Neural cell (in vitro differentiated cells): ENCODE data around the gene SLC38A3. TPM values are rescaled to one million over a fixed set of nuclear protein-coding genes. Genes with fewer than 3 reads are reported as not detected.
"Not testable (repeated sequence)": the region's sequence is repeated elsewhere in the genome, so short reads cannot be mapped to it uniquely, and the experiment has no call there.

Experiments used
- H2AFZ ChIP-seq: fragments of 200-600, 300-800 bp; sonication (generic), shearing (Covaris generic); 2 replicates; pipeline ENCODE4 v1.6.0; 2014; ENCODE audit warnings: low read depth, mild to moderate bottlenecking, antibody characterized with exemption, low read length, moderate library complexity
- H3F3A ChIP-seq: fragments of 200-600 bp; shearing (Covaris generic); 2 replicates; pipeline ENCODE4 v1.6.1; 2016; ENCODE audit warnings: mild to moderate bottlenecking, moderate library complexity, mixed read lengths, antibody characterized with exemption, low read length; ENCODE audit not compliant: insufficient read depth, poor library complexity, severe bottlenecking
- H3K27ac ChIP-seq: fragments of 200-600, 300-800 bp; sonication (generic), shearing (Covaris generic); 2 replicates; pipeline ENCODE4 v1.5.1; 2014; ENCODE audit warnings: mild to moderate bottlenecking, low read length, moderate library complexity
- H3K27me3 ChIP-seq: fragments of 300-800, 200-600 bp; sonication (generic), shearing (Covaris generic); 2 replicates; pipeline ENCODE4 v1.6.0; 2014; ENCODE audit warnings: mild to moderate bottlenecking, low read depth, low read length, moderate library complexity; ENCODE audit not compliant: insufficient read depth
- H3K36me3 ChIP-seq: fragments of 300-800, 200-600 bp; sonication (generic), shearing (Covaris generic); 2 replicates; pipeline ENCODE4 v1.5.1; 2014; ENCODE audit warnings: mild to moderate bottlenecking, antibody characterized with exemption, low read length, moderate library complexity; ENCODE audit not compliant: insufficient read depth
- H3K4me2 ChIP-seq: fragments of 300-800, 200-600 bp; sonication (generic), shearing (Covaris generic); 2 replicates; pipeline ENCODE4 v1.6.0; 2014; ENCODE audit warnings: mild to moderate bottlenecking, low read length
- H3K4me3 ChIP-seq: fragments of 300-800, 200-600 bp; sonication (generic), shearing (Covaris generic); 2 replicates; pipeline ENCODE4 v1.5.1; 2014; ENCODE audit warnings: mild to moderate bottlenecking, low read length, moderate library complexity
- H3K79me2 ChIP-seq: fragments of 200-600 bp; shearing (Covaris generic); replicated peaks from 2 replicates; pipeline ENCODE4 v1.6.0; 2014; ENCODE audit warnings: mild to moderate bottlenecking, low read length, moderate library complexity; ENCODE audit not compliant: insufficient read depth
- H3K9ac ChIP-seq: fragments of 300-800, 200-600 bp; sonication (generic), shearing (Covaris generic); 2 replicates; pipeline ENCODE4 v1.6.1; 2016; ENCODE audit warnings: mild to moderate bottlenecking, low read length, mixed read lengths
- H3K9me2 ChIP-seq: fragments of 200-600 bp; shearing (Covaris generic); 2 replicates; pipeline ENCODE4 v1.6.1; 2016; ENCODE audit warnings: mild to moderate bottlenecking, low read length, mixed read lengths; ENCODE audit not compliant: insufficient read depth
- H3K9me3 ChIP-seq: fragments of 200-600, 300-800 bp; sonication (generic), shearing (Covaris generic); 2 replicates; pipeline ENCODE4 v1.6.1; 2016; ENCODE audit warnings: mild to moderate bottlenecking, mixed run types, low read length, moderate library complexity, mixed read lengths
- H4K20me1 ChIP-seq: fragments of 200-600 bp; shearing (Covaris generic); 2 replicates; pipeline ENCODE4 v1.6.1; 2016; ENCODE audit warnings: mild to moderate bottlenecking, mixed run types; ENCODE audit not compliant: insufficient read depth
- EP300 ChIP-seq: fragments of 450-650 bp; conservative IDR thresholded peaks from 2 replicates; pipeline ENCODE4 v1.6.1; 2014; ENCODE audit warnings: antibody characterized with exemption, mild to moderate bottlenecking, moderate library complexity; ENCODE audit not compliant: poor library complexity, severe bottlenecking
- EZH2 ChIP-seq: fragments of 200-600, 300-800 bp; shearing (Covaris generic), sonication (generic); IDR thresholded peaks from 2 replicates; pipeline ENCODE4 v1.6.1; 2014; ENCODE audit warnings: antibody characterized with exemption, low read length, borderline replicate concordance, mild to moderate bottlenecking; ENCODE audit not compliant: insufficient read depth, poor library complexity, severe bottlenecking
- MXI1 ChIP-seq: fragments of 450-650 bp; conservative IDR thresholded peaks from 2 replicates; pipeline ENCODE4 v1.6.1; 2014; ENCODE audit warnings: antibody characterized with exemption, mild to moderate bottlenecking; ENCODE audit not compliant: poor library complexity, severe bottlenecking
- POLR2AphosphoS5 ChIP-seq: IDR thresholded peaks from 2 replicates; pipeline ENCODE4 v1.6.1; 2012
- RAD21 ChIP-seq: fragments of 450-650 bp; conservative IDR thresholded peaks from 2 replicates; pipeline ENCODE4 v1.6.1; 2014; ENCODE audit warnings: antibody characterized with exemption, mild to moderate bottlenecking, moderate library complexity
- REST ChIP-seq: IDR thresholded peaks from 2 replicates; pipeline ENCODE4 v1.6.1; 2012; ENCODE audit warnings: borderline replicate concordance
- SMC3 ChIP-seq: fragments of 450-650 bp; conservative IDR thresholded peaks from 2 replicates; pipeline ENCODE4 v1.6.1; 2014; ENCODE audit warnings: antibody characterized with exemption, mild to moderate bottlenecking, moderate library complexity; ENCODE audit not compliant: poor library complexity
- TAF1 ChIP-seq: IDR thresholded peaks from 2 replicates; pipeline ENCODE4 v1.6.1; 2012; ENCODE audit warnings: low read depth
- polyA plus RNA-seq: library from polyadenylated mRNA; depleted of rRNA; stranded (reverse); fragments of >200 nt; gene quantifications from 2 replicates; pipeline ENCODE4 v1.2.3, GENCODE V29; 2014
- TF ChIP-seq, protein P1 (sequence below): fragments of 450-650 bp; IDR thresholded peaks from 2 replicates; pipeline ENCODE4 v1.5.1; 2014; ENCODE audit warnings: antibody characterized with exemption, mild to moderate bottlenecking, moderate library complexity; ENCODE audit not compliant: poor library complexity, severe bottlenecking

SLC38A3 gene
- polyA plus RNA-seq, 1 donor from 2014 or later = not detected

DNA sequence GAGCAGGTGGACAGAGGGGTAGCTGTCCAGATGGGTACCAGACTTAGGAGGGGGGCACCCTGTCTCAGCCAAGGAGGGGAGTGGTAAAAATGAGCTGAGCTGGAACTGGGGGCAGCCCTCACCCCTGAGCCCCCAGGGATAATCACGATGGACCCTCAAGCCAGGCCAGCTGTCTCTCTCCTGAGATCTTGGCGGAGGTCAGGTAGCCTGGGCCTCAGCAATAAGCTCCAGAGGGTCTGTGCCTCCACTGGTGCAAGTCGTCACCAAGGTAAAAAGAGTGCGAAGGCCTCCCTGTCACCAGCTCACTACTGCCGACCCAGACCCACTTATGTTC, 5.1 kb downstream of the SLC38A3 start:
- TF ChIP-seq REST = no peak
- TF ChIP-seq, protein P1, sequence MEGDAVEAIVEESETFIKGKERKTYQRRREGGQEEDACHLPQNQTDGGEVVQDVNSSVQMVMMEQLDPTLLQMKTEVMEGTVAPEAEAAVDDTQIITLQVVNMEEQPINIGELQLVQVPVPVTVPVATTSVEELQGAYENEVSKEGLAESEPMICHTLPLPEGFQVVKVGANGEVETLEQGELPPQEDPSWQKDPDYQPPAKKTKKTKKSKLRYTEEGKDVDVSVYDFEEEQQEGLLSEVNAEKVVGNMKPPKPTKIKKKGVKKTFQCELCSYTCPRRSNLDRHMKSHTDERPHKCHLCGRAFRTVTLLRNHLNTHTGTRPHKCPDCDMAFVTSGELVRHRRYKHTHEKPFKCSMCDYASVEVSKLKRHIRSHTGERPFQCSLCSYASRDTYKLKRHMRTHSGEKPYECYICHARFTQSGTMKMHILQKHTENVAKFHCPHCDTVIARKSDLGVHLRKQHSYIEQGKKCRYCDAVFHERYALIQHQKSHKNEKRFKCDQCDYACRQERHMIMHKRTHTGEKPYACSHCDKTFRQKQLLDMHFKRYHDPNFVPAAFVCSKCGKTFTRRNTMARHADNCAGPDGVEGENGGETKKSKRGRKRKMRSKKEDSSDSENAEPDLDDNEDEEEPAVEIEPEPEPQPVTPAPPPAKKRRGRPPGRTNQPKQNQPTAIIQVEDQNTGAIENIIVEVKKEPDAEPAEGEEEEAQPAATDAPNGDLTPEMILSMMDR = no peak
- no peak for TF ChIP-seq EZH2
- TF ChIP-seq MXI1 = no peak
- no peak for TF ChIP-seq RAD21
- no peak for TF ChIP-seq TAF1
- TF ChIP-seq SMC3 = no peak
- TF ChIP-seq EP300 = no peak
- no peak for TF ChIP-seq POLR2AphosphoS5
- H3F3A ChIP-seq = no peaks in the 10 kb centered on the region
- H3K4me3 ChIP-seq = no peak overlapping the region
- H3K36me3 ChIP-seq = no peaks in the 10 kb centered on the region
- no peak overlapping the region for H3K27ac ChIP-seq
- no peaks in the 10 kb centered on the region for H3K9me3 ChIP-seq
- no peak overlapping the region for H3K9ac ChIP-seq
- H3K79me2 ChIP-seq = no peaks in the 10 kb centered on the region
- no peaks in the 10 kb centered on the region for H3K9me2 ChIP-seq
- H3K4me2 ChIP-seq = no peak overlapping the region
- H4K20me1 ChIP-seq = no peaks in the 10 kb centered on the region
- H3K27me3 ChIP-seq = peaks cover 19% of the 10 kb centered on the region
- no peak overlapping the region for H2AFZ ChIP-seq

DNA sequence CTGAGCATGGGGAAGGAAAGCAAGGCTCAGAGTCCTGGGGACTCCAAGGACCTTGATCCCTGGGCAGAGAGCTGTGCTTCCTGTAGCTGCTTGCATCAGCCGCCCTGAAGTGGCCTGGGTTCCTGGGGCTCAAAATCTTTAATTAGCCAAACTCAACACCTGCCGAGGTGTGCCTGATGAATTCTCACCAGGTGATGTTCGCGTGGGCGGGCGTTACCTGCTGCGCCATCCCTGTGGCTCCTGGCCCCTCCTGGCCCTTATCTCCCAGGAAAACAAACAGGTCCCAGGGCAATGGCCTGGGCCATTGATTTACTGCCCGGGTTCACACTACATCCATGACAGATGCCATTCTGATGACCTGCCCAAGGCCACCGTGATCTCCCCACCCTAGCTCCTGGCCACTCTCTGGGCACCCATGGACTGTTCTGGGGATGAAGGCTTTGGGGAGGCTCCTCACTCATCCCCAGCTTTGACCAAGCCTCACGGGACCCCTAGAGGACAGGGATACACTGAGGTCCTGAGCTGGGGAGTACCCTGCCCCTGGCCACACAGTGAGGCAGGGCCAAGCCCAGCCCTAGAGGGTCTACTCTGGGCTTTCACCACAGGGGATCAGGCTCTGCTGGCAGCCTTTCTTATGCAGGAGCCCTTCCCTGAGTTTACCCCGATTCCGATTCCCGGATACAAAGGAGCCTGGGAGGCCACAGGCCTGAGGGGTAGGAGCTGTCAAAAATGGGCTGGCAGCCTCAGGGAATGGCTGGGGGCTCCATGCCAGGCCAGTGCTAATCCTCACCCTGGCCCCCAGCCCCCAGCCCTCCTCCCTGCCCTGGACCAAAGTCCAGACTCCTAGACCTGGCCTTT, 5.7 kb downstream of the SLC38A3 start:
- Histone ChIP-seq H3K79me2 (no peaks in the 10 kb centered on the region), H3K9me3 (no peaks in the 10 kb centered on the region), H3K27ac (no peak overlapping the region), H3K36me3 (no peaks in the 10 kb centered on the region), H3K9me2 (no peaks in the 10 kb centered on the region), H3K4me2 (no peak overlapping the region), H3K27me3 (peaks cover 13% of the 10 kb centered on the region), H3K4me3 (no peak overlapping the region), H3K9ac (no peak overlapping the region), H3F3A (no peaks in the 10 kb centered on the region), H4K20me1 (no peaks in the 10 kb centered on the region), H2AFZ (no peak overlapping the region)
- no peak for TF ChIP-seq POLR2AphosphoS5

DNA sequence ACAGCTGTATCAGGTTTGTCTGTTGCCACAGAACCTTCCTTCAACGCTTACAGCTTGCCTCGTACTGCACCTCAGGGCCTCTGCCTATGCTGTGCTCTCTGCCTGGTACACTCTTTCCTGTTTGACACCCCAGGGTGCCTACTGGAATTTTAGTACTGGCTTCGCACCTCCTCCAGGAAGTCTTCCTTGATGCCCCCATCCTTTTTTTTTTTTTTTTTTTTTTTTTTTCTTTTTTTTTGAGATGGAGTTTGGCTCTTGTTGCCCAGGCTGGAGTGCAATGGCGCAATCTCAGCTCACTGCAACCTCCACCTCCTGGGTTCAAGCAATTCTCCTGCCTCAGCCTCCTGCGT, 6.3 kb downstream of the SLC38A3 start:
- H3K4me2 ChIP-seq, H3K79me2 ChIP-seq, H3K36me3 ChIP-seq, H3K4me3 ChIP-seq, H3K27ac ChIP-seq, H3K27me3 ChIP-seq, H3F3A ChIP-seq, H3K9ac ChIP-seq, H2AFZ ChIP-seq, H4K20me1 ChIP-seq, H3K9me3 ChIP-seq, H3K9me2 ChIP-seq: not testable (repeated sequence)
